GM23338 (cell line): ENCODE results near the gene EPHA6. TPM values are rescaled to one million over a fixed set of nuclear protein-coding genes. Genes with fewer than 3 reads are reported as not detected.

Experiments used
- ATAC-seq: fragments of 200-7000 bp; cut with Tn5 transposase; 3 replicates; pipeline ENCODE4 v1.9.1; 2020
- DNase-seq: peaks from one replicate; pipeline ENCODE4 v3.0.0-alpha.2; 2015; ENCODE audit warnings: low spot score
- H2AFZ ChIP-seq: fragments of 200-600 bp; sonication (generic); 2 replicates; pipeline ENCODE4 v1.8.0; 2016; ENCODE audit warnings: antibody characterized with exemption, mild to moderate bottlenecking, moderate library complexity
- H3F3A ChIP-seq: fragments of 200-600 bp; sonication (generic); replicated peaks from 2 replicates; pipeline ENCODE4 v1.8.0; 2017; ENCODE audit warnings: antibody characterized with exemption, mixed run types, low read depth
- H3K27ac ChIP-seq: fragments of 200-600 bp; sonication (generic); 2 replicates; pipeline ENCODE4 v1.6.1; 2016; ENCODE audit warnings: low read depth
- H3K27me3 ChIP-seq: fragments of 200-600 bp; sonication (generic); 2 replicates; pipeline ENCODE4 v1.8.0; 2016; ENCODE audit warnings: mild to moderate bottlenecking, mixed run types, moderate library complexity; ENCODE audit not compliant: insufficient read depth
- H3K36me3 ChIP-seq: fragments of 200-600 bp; sonication (generic); 2 replicates; pipeline ENCODE4 v1.8.0; 2016; ENCODE audit warnings: mild to moderate bottlenecking; ENCODE audit not compliant: insufficient read depth
- H3K4me1 ChIP-seq: fragments of 200-600 bp; sonication (generic); 2 replicates; pipeline ENCODE4 v1.8.0; 2016; ENCODE audit warnings: mild to moderate bottlenecking, moderate library complexity; ENCODE audit not compliant: insufficient read depth
- H3K4me2 ChIP-seq: fragments of 200-600 bp; sonication (generic); 2 replicates; pipeline ENCODE4 v1.7.1; 2017; ENCODE audit warnings: mixed run types
- H3K4me3 ChIP-seq: fragments of 200-600 bp; sonication (generic); 2 replicates; pipeline ENCODE4 v1.6.1; 2016; ENCODE audit warnings: mixed run types
- H3K79me2 ChIP-seq: fragments of 200-600 bp; sonication (generic); replicated peaks from 2 replicates; pipeline ENCODE4 v1.8.0; 2017; ENCODE audit warnings: mild to moderate bottlenecking; ENCODE audit not compliant: insufficient read depth
- H3K9me2 ChIP-seq: fragments of 200-600 bp; sonication (generic); 2 replicates; pipeline ENCODE4 v1.8.0; 2017; ENCODE audit not compliant: insufficient read depth
- H4K20me1 ChIP-seq: fragments of 200-600 bp; sonication (generic); replicated peaks from 2 replicates; pipeline ENCODE4 v1.8.0; 2017; ENCODE audit warnings: mild to moderate bottlenecking; ENCODE audit not compliant: insufficient read depth
- H3K27ac Mint-ChIP-seq: 2 replicates; pipeline ENCODE4 v1.8.0; 2020; ENCODE audit warnings: inconsistent platforms, mild to moderate bottlenecking, moderate library complexity, mixed read lengths
- H3K27me3 Mint-ChIP-seq: 3 replicates; pipeline ENCODE4 v1.8.0; 2022; ENCODE audit warnings: low read depth, mild to moderate bottlenecking, moderate library complexity, mixed read lengths, inconsistent platforms; ENCODE audit not compliant: insufficient read depth, poor library complexity
- H3K36me3 Mint-ChIP-seq: 3 replicates; pipeline ENCODE4 v1.8.0; 2021; ENCODE audit warnings: low read depth, mild to moderate bottlenecking, inconsistent platforms, moderate library complexity, mixed read lengths
- H3K4me1 Mint-ChIP-seq: 3 replicates; pipeline ENCODE4 v1.8.0; 2020; ENCODE audit warnings: mild to moderate bottlenecking, inconsistent platforms, mixed read lengths
- H3K4me3 Mint-ChIP-seq: 3 replicates; pipeline ENCODE4 v1.8.0; 2021; ENCODE audit warnings: moderate library complexity, mild to moderate bottlenecking, inconsistent platforms, mixed read lengths
- H3K9me3 Mint-ChIP-seq: 3 replicates; pipeline ENCODE4 v1.8.0; 2020; ENCODE audit warnings: moderate library complexity, mild to moderate bottlenecking, inconsistent platforms, mixed read lengths
- CREB1 ChIP-seq: fragments of 250-450 bp; sonication (Bioruptor Pico); IDR thresholded peaks from 2 replicates; pipeline ENCODE4 v1.5.0; 2020; ENCODE audit warnings: low read depth, mild to moderate bottlenecking, moderate library complexity
- EZH2 ChIP-seq: fragments of 200-600 bp; sonication (generic); IDR thresholded peaks from one replicate; pipeline ENCODE4 v1.8.0; 2017; ENCODE audit warnings: antibody characterized with exemption, mild to moderate bottlenecking, low read depth; ENCODE audit not compliant: unreplicated experiment
- EZH2phosphoT487 ChIP-seq: fragments of 200-600 bp; sonication (generic); IDR thresholded peaks from one replicate; pipeline ENCODE4 v1.8.1; 2018; ENCODE audit warnings: antibody characterized with exemption; ENCODE audit not compliant: unreplicated experiment
- JUNB ChIP-seq: IDR thresholded peaks from one replicate; pipeline ENCODE4 v1.6.1; 2016; ENCODE audit warnings: antibody characterized with exemption; ENCODE audit not compliant: unreplicated experiment
- REST ChIP-seq: IDR thresholded peaks from one replicate; pipeline ENCODE4 v1.6.1; 2018; ENCODE audit warnings: antibody characterized with exemption; ENCODE audit not compliant: unreplicated experiment
- STAT1 ChIP-seq: IDR thresholded peaks from one replicate; pipeline ENCODE4 v1.6.1; 2016; ENCODE audit warnings: antibody characterized with exemption; ENCODE audit not compliant: unreplicated experiment
- polyA plus RNA-seq: library from polyadenylated mRNA; unstranded; fragments of >200 nt; fragmentation: Nextera tagmentation; extraction: Ambion mirVana; gene quantifications from 2 replicates; pipeline ENCODE4 v1.2.1, GENCODE V29; 2016
- total RNA-seq: library from RNA; depleted of rRNA; stranded (reverse); fragments of >200 nt; shearing (Covaris generic); gene quantifications from 2 replicates; pipeline ENCODE4 v1.2.3, GENCODE V29; 2014
- TF ChIP-seq, protein P1 (sequence below): fragments of 250-450 bp; sonication (Bioruptor Pico); IDR thresholded peaks from 2 replicates; pipeline ENCODE4 v1.5.0; 2020; ENCODE audit warnings: mild to moderate bottlenecking, moderate library complexity
- TF ChIP-seq, protein P2 (sequence below), 2 experiments: fragments of 200-600 bp in 1 of 2; sonication (generic) in 1 of 2; conservative IDR thresholded peaks; 2 replicates each; pipeline versions ENCODE4 v1.5.1 to v1.6.1; 2016 to 2017; ENCODE audit warnings: antibody characterized with exemption in 2 of 2, low read depth in 2 of 2, mild to moderate bottlenecking in 2 of 2, moderate library complexity in 1 of 2

Gene EPHA6
- total and polyA plus RNA-seq, 2 experiments from 2014 or later: 0.37 to 2.6 TPM

DNA sequence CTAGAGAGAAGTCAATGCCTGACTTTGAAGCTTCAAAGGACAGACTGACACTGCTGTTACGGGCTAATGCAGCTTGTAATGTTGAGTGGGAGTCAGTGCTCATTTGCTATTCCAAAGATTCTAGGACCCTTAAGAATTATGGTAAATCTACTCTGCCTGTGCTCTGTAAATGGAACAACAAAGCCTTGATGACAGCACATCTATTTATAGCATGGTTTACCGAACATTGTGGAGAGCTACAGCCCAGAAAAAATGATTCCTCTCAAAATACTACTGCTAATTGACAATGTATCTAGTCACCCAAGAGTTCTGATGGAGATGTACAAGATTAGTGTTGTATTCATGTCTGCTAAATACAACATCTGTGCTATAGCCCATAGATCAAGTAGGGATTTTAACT, 262.3 kb downstream of the EPHA6 start (continued):
- TF ChIP-seq, protein P1, sequence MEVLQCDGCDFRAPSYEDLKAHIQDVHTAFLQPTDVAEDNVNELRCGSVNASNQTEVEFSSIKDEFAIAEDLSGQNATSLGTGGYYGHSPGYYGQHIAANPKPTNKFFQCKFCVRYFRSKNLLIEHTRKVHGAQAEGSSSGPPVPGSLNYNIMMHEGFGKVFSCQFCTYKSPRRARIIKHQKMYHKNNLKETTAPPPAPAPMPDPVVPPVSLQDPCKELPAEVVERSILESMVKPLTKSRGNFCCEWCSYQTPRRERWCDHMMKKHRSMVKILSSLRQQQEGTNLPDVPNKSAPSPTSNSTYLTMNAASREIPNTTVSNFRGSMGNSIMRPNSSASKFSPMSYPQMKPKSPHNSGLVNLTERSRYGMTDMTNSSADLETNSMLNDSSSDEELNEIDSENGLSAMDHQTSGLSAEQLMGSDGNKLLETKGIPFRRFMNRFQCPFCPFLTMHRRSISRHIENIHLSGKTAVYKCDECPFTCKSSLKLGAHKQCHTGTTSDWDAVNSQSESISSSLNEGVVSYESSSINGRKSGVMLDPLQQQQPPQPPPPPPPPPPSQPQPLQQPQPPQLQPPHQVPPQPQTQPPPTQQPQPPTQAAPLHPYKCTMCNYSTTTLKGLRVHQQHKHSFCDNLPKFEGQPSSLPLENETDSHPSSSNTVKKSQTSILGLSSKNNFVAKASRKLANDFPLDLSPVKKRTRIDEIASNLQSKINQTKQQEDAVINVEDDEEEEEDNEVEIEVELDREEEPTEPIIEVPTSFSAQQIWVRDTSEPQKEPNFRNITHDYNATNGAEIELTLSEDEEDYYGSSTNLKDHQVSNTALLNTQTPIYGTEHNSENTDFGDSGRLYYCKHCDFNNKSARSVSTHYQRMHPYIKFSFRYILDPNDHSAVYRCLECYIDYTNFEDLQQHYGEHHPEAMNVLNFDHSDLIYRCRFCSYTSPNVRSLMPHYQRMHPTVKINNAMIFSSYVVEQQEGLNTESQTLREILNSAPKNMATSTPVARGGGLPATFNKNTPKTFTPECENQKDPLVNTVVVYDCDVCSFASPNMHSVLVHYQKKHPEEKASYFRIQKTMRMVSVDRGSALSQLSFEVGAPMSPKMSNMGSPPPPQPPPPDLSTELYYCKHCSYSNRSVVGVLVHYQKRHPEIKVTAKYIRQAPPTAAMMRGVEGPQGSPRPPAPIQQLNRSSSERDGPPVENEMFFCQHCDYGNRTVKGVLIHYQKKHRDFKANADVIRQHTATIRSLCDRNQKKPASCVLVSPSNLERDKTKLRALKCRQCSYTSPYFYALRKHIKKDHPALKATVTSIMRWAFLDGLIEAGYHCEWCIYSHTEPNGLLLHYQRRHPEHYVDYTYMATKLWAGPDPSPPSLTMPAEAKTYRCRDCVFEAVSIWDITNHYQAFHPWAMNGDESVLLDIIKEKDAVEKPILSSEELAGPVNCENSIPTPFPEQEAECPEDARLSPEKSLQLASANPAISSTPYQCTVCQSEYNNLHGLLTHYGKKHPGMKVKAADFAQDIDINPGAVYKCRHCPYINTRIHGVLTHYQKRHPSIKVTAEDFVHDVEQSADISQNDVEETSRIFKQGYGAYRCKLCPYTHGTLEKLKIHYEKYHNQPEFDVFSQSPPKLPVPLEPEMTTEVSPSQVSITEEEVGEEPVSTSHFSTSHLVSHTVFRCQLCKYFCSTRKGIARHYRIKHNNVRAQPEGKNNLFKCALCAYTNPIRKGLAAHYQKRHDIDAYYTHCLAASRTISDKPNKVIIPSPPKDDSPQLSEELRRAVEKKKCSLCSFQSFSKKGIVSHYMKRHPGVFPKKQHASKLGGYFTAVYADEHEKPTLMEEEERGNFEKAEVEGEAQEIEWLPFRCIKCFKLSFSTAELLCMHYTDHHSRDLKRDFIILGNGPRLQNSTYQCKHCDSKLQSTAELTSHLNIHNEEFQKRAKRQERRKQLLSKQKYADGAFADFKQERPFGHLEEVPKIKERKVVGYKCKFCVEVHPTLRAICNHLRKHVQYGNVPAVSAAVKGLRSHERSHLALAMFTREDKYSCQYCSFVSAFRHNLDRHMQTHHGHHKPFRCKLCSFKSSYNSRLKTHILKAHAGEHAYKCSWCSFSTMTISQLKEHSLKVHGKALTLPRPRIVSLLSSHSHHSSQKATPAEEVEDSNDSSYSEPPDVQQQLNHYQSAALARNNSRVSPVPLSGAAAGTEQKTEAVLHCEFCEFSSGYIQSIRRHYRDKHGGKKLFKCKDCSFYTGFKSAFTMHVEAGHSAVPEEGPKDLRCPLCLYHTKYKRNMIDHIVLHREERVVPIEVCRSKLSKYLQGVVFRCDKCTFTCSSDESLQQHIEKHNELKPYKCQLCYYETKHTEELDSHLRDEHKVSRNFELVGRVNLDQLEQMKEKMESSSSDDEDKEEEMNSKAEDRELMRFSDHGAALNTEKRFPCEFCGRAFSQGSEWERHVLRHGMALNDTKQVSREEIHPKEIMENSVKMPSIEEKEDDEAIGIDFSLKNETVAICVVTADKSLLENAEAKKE (CRISPR knock-in tag): no peak
- no peak for TF ChIP-seq EZH2phosphoT487

- Histone ChIP-seq H2AFZ (no peak overlapping the region), H3F3A (no peaks in the 10 kb centered on the region), H3K79me2 (no peaks in the 10 kb centered on the region), H3K4me1 (no peaks in the 10 kb centered on the region), H3K9me2 (no peaks in the 10 kb centered on the region), H3K36me3 (no peaks in the 10 kb centered on the region), H4K20me1 (no peaks in the 10 kb centered on the region), H3K4me2 (no peak overlapping the region), H3K27ac (no peak overlapping the region), H3K27me3 (no peaks in the 10 kb centered on the region), H3K4me3 (no peak overlapping the region)
- no peaks in the 10 kb centered on the region for H3K9me3 Mint-ChIP-seq
- no peak overlapping the region for H3K27ac Mint-ChIP-seq
- no peaks in the 10 kb centered on the region for H3K4me1 Mint-ChIP-seq
- no peak overlapping the region for H3K4me3 Mint-ChIP-seq
- H3K36me3 Mint-ChIP-seq: no peaks in the 10 kb centered on the region
- DNase-seq (no peak), ATAC-seq (no peak)
- H3K27me3 Mint-ChIP-seq: no peaks in the 10 kb centered on the region
- no peak for TF ChIP-seq STAT1
- no peak for TF ChIP-seq EZH2
- no peak for TF ChIP-seq JUNB
- TF ChIP-seq REST: no peak
- TF ChIP-seq, protein P2, sequence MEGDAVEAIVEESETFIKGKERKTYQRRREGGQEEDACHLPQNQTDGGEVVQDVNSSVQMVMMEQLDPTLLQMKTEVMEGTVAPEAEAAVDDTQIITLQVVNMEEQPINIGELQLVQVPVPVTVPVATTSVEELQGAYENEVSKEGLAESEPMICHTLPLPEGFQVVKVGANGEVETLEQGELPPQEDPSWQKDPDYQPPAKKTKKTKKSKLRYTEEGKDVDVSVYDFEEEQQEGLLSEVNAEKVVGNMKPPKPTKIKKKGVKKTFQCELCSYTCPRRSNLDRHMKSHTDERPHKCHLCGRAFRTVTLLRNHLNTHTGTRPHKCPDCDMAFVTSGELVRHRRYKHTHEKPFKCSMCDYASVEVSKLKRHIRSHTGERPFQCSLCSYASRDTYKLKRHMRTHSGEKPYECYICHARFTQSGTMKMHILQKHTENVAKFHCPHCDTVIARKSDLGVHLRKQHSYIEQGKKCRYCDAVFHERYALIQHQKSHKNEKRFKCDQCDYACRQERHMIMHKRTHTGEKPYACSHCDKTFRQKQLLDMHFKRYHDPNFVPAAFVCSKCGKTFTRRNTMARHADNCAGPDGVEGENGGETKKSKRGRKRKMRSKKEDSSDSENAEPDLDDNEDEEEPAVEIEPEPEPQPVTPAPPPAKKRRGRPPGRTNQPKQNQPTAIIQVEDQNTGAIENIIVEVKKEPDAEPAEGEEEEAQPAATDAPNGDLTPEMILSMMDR (conservative IDR thresholded peaks at IDR 0.05; ENCODE audit: low read depth in 2 of 2): no peak
- no peak for TF ChIP-seq CREB1 (CRISPR knock-in tag)
Observed at GRCh38 chr3:97089621-97090020, 275.2 kb downstream of the EPHA6 start.
